ENCODE measurements around the gene PLXNA2. TPM values are rescaled to one million over a fixed set of nuclear protein-coding genes. Genes with fewer than 3 reads are reported as not detected.

Gene PLXNA2
- total and polyA plus RNA-seq, 2 of the 8 experiments (the other 6 are each of a cell fraction or from before 2014, with no cell fraction given) = 0.33 to 1.5 TPM

DNA sequence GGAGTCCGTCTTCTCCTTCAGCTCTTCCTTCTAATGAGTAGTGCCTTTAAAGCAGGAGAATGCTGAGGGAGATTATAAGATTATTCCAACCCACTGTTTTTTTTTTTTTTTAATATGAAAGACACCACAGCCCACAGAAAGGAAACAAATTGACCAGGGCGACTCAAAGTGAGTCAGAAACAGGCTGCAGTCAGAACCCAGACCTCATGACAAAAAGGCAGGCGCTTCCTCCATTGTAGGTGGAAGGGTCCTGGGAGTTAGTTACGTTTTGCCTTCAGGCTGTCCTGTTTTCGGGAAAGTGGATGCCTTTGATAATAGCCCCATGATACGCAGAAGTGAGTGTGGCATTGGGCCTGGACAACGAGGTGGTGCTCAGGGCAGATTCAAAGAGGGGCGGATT, 21.0 kb downstream of the PLXNA2 start:
- Histone ChIP-seq H3K4me1 (replicated peaks in 1 of 4; ENCODE audit: control insufficient read depth in 3 of 4, insufficient read depth in 4 of 4, low read length in 3 of 4) (peaks cover 0 to 8% (median 3%) of the 10 kb centered on the region in 4 experiments; a peak in 5 of 7 replicates), H2AK5ac (ENCODE audit: low read depth, low read length) (no peak overlapping the region), H3K18ac (ENCODE audit: extremely low read depth, low read length) (no peak overlapping the region), H3K4me2 (ENCODE audit: insufficient read depth in 1 of 2, low read depth in 2 of 2, low read length in 2 of 2) (no peak overlapping the region), H4K5ac (ENCODE audit: insufficient read length, low read depth, low read length) (no peak overlapping the region), H3K23ac (ENCODE audit: insufficient read length) (no peak overlapping the region), H3K4me3 (ENCODE audit: extremely low read depth in 1 of 4, insufficient read depth in 2 of 4, low read depth in 3 of 4, low read length in 4 of 4) (no peak overlapping the region), H2BK20ac (ENCODE audit: low read length) (no peak overlapping the region), H4K8ac (ENCODE audit: extremely low read depth, insufficient read depth, low read length) (no peak overlapping the region), H2BK15ac (ENCODE audit: low read length) (no peak overlapping the region), H3K9ac (replicated peaks in 1 of 4; ENCODE audit: extremely low read depth in 1 of 4, low read depth in 3 of 4, low read length in 3 of 4) (no peak overlapping the region), H2BK120ac (replicated peaks; ENCODE audit: low read depth, low read length) (no peak overlapping the region), H2BK5ac (ENCODE audit: low read depth, low read length) (no peak overlapping the region), H4K91ac (replicated peaks; ENCODE audit: insufficient read length, low read length) (no peak overlapping the region), H3K4ac (replicated peaks; ENCODE audit: insufficient read length, low read depth, low read length) (no peak overlapping the region), H3K56ac (replicated peaks; ENCODE audit: insufficient read length, low read depth, low read length) (no peak overlapping the region), H3K27me3 (replicated peaks in 1 of 4; ENCODE audit: control insufficient read depth in 3 of 4, extremely low read depth in 1 of 4, insufficient read depth in 3 of 4, low read length in 3 of 4) (no peaks in the 10 kb centered on the region), H3K9me3 (ENCODE audit: insufficient read depth in 2 of 2, low read depth in 1 of 2, low read length in 1 of 2) (no peaks in the 10 kb centered on the region), H3K27ac (ENCODE audit: low read depth, low read length) (no peak overlapping the region), H3K79me2 (ENCODE audit: control insufficient read depth in 1 of 2, insufficient read depth in 2 of 2, low read length in 2 of 2) (no peaks in the 10 kb centered on the region), H3K14ac (ENCODE audit: insufficient read length) (no peak overlapping the region), H2BK12ac (ENCODE audit: low read depth, low read length) (no peak overlapping the region), H4K20me1 (replicated peaks in 1 of 2; ENCODE audit: control insufficient read depth in 1 of 2, insufficient read depth in 2 of 2, low read length in 2 of 2) (no peaks in the 10 kb centered on the region), H3K36me3 (ENCODE audit: control insufficient read depth in 2 of 4, insufficient read depth in 4 of 4, low read length in 3 of 4) (no peaks in the 10 kb centered on the region), H3K23me2 (ENCODE audit: low read depth, low read length) (peaks cover 2% of the 10 kb centered on the region; the same call in 1 of the 2 replicates), H2AFZ (ENCODE audit: low read length) (no peak overlapping the region), H3K79me1 (ENCODE audit: low read depth, low read length) (no peaks in the 10 kb centered on the region)
- 87% methylated on average over 7 of the region's 8 CpGs; no CpG with 5 or more reads in 1 of the 2 experiments for WGBS, 2 experiments (ENCODE audit: extremely low coverage in 1 of 2, insufficient coverage in 1 of 2, insufficient read length in 1 of 2, insufficient replicate concordance in 2 of 2, low coverage in 1 of 2, low lambda C conversion rate in 2 of 2, missing lambda C conversion rate in 1 of 2)
- no peak for DNase-seq (ENCODE audit: low read depth in 1 of 2, low spot score in 2 of 2)
- no peak for TF ChIP-seq SP1 (IDR thresholded peaks at IDR 0.05; ENCODE audit: low read depth, low read length)
- TF ChIP-seq RBBP5 (IDR thresholded peaks at IDR 0.05; ENCODE audit: borderline replicate concordance, low read depth, low read length) = no peak
- no peak for TF ChIP-seq CBX8 (IDR thresholded peaks at IDR 0.05; ENCODE audit: borderline replicate concordance, low read depth, low read length)
- TF ChIP-seq EZH2 (IDR thresholded peaks at IDR 0.05; ENCODE audit: low read depth, low read length, severe bottlenecking) = no peak
- TF ChIP-seq RNF2 (IDR thresholded peaks at IDR 0.05; ENCODE audit: borderline replicate concordance, low read depth, low read length, missing control alignments, poor library complexity, severe bottlenecking) = no peak
- no peak for TF ChIP-seq CREB1 (IDR thresholded peaks at IDR 0.05)
- TF ChIP-seq, protein P1, sequence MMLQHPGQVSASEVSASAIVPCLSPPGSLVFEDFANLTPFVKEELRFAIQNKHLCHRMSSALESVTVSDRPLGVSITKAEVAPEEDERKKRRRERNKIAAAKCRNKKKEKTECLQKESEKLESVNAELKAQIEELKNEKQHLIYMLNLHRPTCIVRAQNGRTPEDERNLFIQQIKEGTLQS (IDR thresholded peaks at IDR 0.05; ENCODE audit: insufficient read depth, low read depth, low read length) = no peak
- TF ChIP-seq SRF (IDR thresholded peaks at IDR 0.05; ENCODE audit: low read depth, low read length) = no peak
- TF ChIP-seq CHD1 (IDR thresholded peaks at IDR 0.05; ENCODE audit: low read depth, low read length) = no peak
- no peak for TF ChIP-seq KDM4A (IDR thresholded peaks at IDR 0.05; ENCODE audit: low read depth, low read length, severe bottlenecking)
- TF ChIP-seq SP2 (IDR thresholded peaks at IDR 0.05; ENCODE audit: low read length) = no peak
- TF ChIP-seq, protein P2, sequence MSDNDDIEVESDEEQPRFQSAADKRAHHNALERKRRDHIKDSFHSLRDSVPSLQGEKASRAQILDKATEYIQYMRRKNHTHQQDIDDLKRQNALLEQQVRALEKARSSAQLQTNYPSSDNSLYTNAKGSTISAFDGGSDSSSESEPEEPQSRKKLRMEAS (IDR thresholded peaks at IDR 0.05) = no peak
- TF ChIP-seq SUZ12 (IDR thresholded peaks at IDR 0.05; ENCODE audit: low read length) = no peak
- POLR2A ChIA-PET (ENCODE audit: partially characterized antibody) = no interaction called here
- CTCF ChIA-PET (ENCODE audit: partially characterized antibody) = interaction anchor here (1.0 to 2.6 kb wide), 7 partner anchors 10 to 130 kb away, joined by 4 to 14 read pairs (median 6); no protein-coding TSS in a partner anchor
- FAIRE-seq = no peak
